ENCODE data around the gene CCL8.

Gene CCL8

GRCh38 chr17:34367486-34368195 lies 48.4 kb downstream of the CCL8 start:
- DNase-seq (ENCODE audit: low read depth in 3 of 3) = no peak

DNA sequence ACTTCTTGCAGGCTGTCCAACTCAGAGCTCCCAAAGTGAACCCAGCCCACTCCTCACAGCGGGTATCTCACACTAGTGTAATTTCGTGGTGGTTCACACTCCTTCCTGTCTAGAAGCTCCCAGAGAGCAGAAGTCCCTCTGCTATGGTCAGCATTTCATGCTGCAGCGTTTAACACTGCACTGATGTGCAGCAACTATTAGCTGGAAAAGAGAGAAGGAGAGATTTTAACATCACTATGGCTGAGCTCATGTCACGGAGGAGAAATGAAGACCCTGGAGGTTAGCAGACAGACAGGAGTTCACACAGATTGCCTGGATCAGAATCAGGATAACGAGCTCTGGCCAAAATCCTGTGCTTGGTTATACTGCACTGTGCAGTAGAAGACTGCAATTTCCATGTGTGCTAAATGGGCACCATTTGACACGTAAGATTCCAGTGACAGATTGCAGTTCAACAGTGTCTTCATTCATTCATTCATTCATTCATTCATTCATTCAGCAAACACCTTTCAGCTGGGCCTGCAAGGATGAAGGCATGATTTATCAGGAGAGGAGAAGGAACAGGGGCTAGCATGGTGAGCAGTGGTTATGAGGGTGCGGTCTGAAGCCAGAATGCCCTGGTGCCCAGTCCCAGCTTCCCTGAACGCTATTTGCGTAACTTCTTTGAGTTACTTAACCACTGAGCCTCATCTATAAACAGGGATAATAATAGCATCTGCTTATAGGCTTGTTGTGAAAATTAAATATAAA lies 49.1 kb downstream of the CCL8 start:
- no peak for DNase-seq (ENCODE audit: low read depth in 3 of 3)

- no peak for DNase-seq (ENCODE audit: low read depth in 3 of 3)
Measured at GRCh38 chr17:34368946-34369500, 49.8 kb downstream of the CCL8 start.

DNA sequence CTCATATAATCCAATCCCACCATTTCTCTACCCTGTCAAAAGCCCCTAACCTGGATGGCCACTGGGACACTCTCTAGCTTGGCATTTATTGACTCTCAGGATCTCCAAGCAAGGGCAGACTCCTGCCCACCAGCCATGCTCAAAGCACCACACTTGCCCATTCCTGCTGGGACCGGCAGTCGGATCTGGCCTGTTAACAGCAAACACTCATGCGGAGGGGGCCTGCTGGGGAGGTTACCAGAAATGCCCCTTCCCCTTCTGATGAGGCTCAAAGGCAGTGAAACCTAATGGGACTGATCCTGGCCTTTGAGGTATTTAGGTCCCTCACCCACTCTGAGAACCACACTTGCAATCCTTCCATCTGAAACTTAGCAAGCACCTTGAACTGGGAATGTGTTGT lies 50.3 kb downstream of the CCL8 start:
- no peak for DNase-seq (ENCODE audit: low read depth in 3 of 3)

- no peak for DNase-seq (ENCODE audit: low read depth in 3 of 3)
Measured at GRCh38 chr17:34370376-34370996, 51.3 kb downstream of the CCL8 start.

DNA sequence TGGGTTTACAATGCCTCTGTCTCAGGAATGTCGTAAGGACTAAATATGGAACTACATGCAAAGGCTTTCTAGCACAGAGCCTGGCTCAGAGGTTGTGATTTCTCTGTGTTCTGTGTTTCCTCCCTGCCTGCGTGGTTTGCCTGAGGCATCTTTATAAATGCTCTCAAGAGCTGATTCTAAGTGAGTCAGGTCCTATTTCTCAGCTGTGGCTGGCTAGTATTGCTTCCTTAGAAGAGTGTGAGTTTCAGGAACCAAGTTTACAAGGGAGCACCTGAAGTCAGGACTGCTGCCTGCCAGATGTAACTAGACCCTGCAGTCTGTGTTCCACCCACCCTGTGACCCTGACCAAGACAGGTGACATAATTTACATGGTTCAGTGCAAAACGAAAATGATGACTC lies 51.8 kb downstream of the CCL8 start:
- DNase-seq (ENCODE audit: low read depth in 3 of 3) = no peak
